Fibroblast of skin of right quadriceps (primary cell): ENCODE results near the gene SPINT2.
A peak's percentile ranks its signal among the peaks of the same experiment; 100 is the strongest.
"Not testable (repeated sequence)": the region's sequence is repeated elsewhere in the genome, so short reads cannot be mapped to it uniquely, and the experiment has no call there.

Experiments
- DNase-seq: peaks from one replicate; pipeline ENCODE4 v3.0.0-alpha.2; 2013

Gene SPINT2, protein sequence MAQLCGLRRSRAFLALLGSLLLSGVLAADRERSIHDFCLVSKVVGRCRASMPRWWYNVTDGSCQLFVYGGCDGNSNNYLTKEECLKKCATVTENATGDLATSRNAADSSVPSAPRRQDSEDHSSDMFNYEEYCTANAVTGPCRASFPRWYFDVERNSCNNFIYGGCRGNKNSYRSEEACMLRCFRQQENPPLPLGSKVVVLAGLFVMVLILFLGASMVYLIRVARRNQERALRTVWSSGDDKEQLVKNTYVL

DNA sequence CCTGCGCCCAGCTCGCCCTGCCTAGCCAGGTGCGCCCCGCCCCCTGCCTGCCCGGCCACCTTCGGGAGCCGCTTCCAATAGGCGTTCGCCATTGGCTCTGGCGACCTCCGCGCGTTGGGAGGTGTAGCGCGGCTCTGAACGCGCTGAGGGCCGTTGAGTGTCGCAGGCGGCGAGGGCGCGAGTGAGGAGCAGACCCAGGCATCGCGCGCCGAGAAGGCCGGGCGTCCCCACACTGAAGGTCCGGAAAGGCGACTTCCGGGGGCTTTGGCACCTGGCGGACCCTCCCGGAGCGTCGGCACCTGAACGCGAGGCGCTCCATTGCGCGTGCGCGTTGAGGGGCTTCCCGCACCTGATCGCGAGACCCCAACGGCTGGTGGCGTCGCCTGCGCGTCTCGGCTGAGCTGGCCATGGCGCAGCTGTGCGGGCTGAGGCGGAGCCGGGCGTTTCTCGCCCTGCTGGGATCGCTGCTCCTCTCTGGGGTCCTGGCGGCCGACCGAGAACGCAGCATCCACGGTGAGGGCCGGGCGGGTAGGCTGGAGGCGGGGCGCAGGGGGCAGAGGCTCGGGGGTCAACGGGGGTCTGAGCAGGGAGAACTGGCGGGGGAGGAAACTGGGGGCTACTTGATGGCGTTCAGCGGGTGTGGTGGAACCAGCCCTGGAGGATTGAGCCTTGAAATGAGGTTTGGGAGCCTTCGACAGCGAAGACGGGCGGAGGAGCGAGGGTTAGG, at the start of gene SPINT2:
TSS of gene SPINT2 (plus strand) at position 88 of the 727 bp plus-strand sequence. CDS start at position 408, 320 bp downstream.
- DNase-seq, result no peak

DNA sequence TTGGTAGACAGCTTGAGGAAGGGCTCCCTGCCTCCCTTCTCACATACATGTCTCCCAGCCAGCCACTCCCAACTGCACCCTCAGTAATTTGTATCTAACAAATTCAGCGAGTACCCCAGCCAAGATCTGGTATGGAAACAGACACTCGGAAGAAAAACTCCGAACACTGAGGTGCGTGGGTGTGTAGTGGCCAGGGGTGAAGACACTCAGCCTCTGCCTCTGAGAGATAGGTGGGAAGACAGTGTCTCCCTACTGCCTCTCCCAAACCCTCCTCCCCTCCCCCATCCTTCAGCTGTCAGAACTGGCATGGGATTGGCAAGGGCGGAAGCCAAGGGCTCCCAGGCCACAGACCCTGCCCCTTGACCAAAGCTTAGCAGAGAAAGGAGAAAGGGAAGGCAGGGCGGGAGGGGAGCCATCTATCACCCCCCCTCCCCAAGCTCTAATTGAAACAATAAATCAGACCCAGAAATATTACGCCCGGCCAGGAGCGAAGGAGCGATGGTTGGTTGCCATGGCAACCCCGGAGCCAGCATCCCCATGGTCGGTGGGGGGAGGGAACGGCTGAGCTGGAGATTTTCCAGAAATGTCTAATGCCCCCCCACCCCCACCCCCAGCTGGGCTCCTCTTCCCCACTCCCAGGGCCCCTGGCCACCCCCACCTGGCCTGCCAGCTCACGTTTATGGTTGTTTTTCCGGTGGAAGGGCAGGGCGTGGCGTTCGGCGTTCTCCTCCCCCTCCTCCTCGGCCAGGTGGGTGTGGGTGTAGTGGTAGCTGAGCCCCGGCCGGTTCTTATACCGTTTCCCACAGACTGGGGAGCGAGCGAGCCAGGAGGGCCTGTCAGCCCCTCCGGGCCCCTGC, 47.4 kb upstream of the SPINT2 start:
- no peak for DNase-seq

DNA sequence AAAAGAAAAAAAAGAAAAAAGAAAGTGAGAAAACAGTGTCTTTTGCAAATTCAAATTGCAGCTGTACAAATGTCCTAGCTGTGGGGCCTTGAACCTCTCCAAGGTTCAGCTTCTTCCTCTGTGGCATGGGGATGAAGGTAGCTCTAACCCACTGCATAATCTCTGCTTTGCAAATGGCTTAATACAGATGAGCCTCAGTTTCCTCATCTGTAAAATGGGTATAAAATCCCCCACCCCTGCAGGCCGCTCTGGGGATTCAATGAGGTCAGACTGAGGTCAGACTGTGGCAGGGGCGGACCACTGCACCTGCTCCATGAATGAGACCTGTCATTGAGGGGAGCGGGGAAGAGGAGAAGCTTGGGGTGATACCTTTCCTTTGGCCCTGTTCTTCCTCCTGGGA, 46.2 kb upstream of the SPINT2 start:
- DNase-seq, result no peak

DNA sequence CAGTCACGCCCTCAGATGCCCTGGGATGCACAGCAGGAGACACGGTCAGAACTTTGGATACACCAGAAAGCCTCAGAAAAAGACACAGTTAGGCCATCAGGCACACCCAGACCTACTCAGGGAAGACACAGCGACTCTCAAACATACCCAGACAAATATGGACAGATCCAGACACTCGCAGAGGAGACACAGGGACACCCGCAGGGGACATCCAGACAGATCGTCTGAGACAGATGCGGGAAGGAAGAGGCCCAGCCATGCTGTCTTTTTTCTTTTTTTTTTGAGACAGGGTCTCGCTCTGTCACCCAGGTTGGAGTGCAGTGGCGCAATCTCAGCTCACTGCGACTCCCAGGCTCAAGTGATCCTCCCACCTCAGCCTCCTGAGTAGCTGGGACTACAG, 45.2 kb upstream of the SPINT2 start:
- no peak for DNase-seq

DNA sequence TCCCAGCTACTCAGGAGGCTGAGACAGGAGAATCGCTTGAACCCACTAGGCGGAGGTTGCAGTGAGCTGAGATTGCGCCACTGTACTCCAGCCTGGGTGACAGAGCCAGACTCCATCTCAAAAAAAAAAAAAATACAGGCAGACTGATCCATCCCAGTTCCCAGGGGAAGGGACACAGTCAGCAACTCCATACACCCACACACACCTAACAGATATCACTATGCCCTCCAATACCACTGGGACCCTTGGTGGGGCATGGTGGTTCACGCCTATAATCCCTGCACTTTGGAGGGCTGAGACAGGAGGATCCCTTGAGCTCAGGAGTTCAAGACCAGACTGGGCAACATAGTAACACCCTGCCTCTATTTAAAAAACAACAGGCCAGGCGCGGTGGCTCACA, 43.0 kb upstream of the SPINT2 start:
- no peak for DNase-seq

DNA sequence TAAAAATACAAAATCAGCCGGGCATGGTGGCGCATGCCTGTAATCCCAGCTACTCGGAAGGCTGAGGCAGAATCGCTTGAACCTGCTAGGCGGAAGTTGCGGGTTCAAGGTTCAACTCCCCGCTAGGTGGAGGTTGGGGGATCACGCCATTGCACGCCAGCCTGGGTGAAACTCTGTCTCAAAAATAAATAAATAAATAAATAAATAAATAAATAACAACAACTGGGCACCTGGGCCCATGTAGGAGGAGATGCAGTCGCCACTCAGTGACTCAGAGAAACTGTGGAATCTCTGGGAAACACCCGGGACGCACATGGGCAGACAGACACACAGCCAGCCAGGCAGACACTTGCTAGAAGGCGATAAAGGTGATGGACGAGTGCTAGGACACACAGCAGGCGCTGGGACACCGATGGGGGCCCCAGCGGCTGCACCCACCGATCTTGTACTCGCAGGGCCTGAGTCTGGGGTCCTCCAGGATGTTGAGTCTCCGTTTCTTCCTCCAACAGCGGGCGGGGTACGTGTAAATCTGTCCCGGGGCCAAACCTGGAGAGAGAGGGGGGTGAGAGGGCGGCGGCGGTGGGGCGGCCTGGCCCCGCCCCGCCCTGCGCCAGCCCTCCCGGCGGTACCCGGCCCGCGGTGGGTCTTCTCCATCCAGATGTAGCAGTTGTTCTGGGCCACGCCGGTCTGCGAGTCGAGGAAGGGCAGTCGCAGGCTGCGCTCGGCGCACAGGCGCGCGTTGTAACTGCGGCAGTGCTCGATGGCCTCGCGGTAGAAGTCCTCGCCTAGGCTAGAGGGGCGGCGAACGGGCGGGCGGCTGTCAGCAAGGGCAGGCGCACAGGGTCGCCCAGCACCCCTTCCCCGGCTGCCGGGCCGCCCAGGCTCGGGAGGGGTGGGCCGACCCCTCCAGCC, 42.2 kb upstream of the SPINT2 start:
- DNase-seq, result no peak

DNA sequence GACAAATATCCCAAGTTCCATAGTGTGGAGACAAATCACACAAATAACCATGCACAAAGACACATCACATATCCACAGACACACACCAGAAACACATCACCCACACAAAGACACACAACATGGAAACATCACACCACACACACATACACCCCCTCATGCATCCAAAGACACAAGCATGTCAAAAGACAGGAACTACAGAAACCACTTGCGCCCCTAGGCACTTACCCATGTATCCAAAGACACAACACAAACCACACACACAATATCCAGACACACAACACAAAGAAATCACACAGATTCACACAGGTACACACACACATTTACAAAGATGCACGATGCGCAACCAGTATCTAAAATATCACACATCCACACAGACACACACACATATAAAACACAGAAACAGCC, 41.3 kb upstream of the SPINT2 start:
- no peak for DNase-seq

DNA sequence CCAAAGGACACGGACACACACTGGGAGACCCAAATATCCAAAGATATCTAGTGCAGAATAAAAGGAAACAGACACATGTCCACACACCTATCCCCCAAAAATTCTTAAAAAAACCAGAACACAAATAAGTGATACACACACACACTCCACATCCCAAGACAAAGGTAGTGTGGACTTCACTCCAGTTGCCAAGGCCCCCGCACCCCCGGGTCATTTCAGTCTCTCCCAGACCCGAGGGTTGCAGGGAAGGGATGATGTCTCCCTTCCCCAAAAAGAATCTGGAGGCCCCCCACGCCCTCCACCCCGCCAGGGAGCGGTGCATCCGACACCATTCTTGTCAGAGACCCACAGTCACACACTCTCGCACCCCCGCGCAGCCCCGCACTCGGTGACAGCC, 40.8 kb upstream of the SPINT2 start:
- DNase-seq, result no peak

DNA sequence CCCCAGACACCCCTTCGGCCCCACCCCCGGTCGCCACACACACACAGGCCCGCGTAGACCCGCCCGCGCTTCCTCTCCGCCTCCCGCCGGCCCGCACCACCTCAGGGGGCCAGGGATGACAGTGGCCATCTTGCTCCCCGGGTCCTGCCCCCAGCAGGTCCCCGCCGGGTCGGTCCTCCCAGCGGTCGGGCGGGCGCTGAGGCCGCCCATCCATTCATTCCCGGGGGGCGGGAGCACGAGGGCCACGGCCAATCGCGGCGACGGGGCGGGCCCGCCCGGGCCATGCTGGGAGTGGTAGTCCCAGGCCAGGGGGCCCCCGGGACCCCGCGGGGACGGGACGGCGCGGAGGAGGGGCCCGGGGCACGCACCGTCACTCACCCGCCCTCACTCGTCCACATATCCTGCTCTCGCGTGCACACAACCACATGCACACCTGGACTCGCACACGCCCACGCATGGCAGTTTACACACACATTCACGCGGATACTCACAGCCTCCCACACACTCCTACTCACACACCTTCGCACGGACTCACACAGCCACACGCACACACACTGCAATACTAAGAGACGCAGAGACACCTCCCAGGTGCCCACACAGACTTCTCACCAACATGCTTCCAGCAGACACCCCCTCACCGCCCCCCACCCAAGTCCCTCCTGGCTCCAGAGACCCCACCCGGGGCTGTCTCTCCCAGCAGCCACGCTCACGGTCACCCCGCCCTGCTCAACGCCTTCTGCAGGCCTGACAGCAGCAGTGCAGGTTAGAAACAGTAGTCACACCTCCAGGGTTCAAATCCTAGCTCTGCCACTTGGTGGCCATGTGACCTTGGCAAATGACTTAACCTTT, 40.1 kb upstream of the SPINT2 start, which contains the start of gene DPF1:
TSS of gene DPF1 (minus strand) at position 209 of the 849 bp plus-strand sequence. CDS start at position 129, 80 bp downstream.
- DNase-seq, result peak; percentile 71

DNA sequence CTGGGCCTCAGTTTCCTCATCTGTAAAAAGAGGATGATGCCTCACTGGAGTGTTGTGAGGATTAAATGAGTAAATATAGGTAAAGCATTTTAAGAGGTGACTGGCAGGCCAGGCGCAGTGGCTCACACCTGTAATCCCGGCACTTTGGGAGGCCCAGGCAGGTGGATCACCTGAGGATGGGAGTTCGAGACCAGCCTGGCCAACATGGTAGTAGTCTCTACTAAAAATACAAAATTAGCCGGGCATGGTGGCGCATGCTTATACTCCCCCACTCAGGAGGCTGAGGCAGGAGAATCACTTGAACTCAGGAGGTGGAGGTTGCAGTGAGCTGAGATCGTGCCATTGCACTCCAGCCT, 39.5 kb upstream of the SPINT2 start:
- not testable (repeated sequence) for DNase-seq

DNA sequence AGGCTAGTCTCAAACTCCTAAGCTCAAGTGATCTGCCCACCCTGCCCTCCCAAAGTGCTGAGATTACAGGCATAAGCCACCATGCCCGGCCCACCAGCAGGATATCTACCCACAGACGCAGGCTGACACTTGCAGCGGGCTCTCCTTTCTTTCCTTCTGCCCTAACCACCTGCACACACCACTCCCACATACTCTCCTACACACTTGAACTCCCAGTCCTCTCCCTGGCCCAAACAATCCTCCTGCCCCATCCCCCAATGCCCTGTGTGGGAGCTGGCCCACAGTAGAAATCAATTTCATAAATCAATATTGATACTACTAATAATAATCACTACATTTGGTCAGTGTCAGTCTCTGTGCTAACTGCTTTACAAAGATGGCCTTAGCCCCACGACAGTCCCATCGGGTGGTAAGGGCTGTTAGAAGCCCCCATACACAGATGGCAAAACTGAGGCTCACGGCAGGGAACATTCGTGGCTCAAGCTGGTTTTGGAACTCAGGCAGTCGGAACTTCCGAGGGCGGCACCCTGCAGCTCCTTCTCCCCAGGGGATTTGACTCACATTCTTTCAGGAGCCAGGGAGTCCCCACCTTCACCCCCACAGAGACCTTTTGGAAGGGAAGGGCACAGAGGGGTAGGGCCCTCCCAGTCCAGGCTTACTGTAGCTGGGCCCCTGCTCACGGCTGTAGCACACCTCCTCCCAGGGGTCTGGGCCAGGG, 36.9 kb upstream of the SPINT2 start:
- no peak for DNase-seq

DNA sequence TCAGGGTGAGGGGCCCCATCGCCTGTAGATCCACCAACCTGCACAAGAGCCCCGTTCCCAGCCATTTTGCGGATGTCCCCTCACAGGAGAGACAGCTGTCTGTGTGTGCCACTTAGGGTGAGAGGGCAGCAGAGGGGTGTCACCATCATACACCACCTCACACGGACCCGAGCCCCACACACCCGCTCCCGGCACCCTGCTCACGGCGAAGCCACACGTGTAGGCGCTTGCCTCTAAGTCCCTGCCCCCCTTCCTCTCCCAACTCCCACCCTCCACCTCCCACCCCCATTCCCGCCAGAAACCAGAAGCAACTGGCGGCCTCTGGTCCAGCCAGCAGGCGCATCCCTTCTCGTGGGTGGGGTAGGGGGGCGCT, 36.4 kb upstream of the SPINT2 start:
- no peak for DNase-seq

DNA sequence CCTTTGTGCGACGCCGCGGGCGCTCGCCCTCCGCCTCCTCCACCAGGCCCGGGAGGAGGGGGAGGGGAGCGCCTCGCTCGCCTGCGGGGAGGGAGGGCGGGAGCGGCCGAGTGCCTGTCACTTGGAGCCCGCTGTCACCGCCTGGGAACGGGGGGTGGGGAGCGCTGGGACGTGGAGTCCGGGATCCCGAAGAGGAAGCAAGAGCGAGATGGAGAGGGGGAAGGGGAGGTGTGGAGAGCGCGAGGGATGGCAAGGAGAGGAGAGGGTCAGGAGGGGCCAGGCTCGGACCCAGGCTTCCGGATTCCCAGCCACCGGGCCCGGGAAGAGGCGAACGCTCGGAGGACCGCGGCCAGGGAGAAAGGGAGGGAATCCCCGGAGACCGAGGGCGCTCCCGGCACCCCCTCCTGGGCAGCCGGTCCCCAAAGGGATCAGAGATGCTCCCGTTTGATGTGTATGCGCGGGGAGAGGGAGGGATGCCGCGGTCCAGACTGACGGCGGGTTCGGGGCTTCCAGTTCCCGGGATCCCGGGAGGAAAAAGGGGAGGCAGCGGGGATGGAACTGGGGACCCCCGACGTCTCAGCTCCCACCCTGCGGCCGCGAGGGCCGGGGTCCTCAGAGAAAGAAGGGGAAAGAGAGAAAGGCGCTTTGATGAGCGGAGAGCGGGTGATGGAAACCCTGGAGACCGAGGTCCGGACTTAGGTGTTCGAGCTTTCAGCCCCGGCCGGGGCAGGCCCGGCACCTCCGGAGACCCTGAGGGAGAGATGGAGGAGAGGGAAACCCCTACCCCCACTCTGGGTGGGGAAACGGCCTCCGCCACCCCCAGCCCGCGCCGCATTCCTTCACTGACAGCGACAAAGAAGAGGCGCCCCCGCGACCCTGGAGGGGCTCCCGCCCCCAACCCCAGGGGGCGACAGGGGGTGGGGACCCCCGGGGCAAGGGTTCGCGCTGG, 35.6 kb upstream of the SPINT2 start:
- no peak for DNase-seq

DNA sequence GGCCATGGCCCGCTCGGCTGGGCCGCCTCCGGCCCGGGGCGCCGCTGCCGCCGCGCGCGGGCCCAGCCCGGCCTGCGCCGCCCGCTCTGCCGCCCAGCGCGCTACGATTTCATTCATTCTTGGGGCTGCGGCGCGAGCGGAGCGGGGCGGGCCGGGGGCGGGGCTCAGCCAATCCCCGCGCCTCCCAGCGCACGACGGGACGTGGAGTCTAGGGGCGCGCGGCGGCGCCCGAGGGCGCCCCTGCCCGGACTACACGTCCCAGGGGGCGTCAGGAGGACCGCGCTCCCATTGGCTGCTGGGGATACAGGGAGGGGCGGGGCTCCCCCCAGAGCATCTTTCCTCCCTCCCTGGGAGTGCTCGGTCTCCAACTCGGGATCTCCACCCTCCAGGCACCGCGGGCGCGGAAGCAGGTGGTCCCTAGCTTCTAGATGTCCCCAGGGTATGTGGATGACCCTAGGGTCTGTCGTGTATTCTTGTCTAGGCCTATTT, 34.7 kb upstream of the SPINT2 start:
- peak; percentile 92 for DNase-seq

DNA sequence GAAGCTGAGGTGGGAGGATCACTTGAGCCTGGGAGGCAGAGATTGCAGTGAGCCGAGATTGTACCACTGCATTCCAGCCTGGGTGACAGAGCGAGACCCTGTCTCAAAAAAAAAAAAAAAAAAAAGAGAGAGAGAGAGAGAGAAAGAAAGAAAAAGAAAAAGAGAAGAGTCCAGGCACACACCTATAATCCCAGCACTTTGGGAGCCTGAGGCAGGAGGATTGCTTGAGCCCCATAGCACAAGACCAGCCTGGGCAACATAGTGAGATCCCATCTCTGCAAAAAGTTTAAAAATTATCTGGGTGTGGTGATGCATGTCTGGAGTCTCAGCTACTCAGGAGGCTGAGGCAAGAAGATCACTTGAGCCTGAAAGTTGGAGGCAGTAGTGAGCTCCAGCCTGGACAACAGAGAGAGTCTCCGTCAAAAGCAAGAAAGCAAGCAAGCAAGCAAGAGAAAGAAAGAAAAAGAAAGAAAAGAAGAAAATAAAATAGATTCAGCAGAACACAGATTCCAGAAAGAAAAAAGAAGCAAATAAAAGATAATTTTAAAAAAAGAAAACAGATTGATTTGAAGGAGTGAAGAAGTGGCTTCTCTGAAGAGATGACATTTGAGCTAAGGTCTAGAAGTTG, 33.8 kb upstream of the SPINT2 start:
- DNase-seq, result not testable (repeated sequence)

DNA sequence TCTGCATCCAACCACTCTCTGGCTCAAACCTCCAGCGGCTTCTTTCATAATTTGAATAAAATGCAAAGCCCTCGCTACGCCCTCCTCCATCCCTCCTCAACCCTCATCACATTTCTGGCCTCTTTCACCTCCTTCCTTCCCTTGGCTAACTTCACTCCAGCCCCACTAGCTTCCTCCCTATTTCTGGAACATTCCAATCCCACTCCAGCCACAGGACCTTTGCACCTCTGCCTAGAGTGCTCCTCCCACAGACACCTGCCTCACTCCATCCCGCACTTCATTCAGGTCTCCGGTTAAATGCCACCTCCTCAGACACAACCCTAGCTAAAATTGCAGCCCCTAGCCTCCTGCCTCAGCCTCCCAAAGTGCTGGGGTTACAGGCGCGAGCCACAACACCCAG, 32.5 kb upstream of the SPINT2 start:
- no peak for DNase-seq

DNA sequence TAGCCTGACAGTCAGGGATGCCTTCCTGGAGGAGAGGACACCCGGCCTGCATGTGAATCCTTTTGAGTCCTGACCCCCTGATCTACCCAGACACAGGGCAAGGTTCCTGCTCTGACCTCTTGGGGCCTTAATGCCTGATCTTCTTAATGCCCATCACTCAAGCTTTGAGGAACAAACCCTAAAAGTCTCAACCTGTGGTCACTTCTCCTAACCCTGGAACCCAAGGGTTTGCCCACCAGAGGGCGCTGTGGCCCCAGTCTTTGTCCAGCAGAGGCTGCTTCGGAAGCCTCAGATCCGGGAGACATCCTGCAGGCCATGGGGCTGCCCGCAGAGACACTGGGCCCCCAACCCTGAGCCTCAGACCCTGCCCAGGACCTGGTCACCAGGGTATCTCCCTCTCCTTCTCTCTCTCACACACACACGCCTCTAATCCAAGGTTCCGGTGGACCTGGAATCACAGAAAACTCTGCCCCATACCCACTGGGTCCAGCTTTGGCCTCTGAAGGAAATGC, 30.6 kb upstream of the SPINT2 start:
- peak; percentile 51 for DNase-seq

DNA sequence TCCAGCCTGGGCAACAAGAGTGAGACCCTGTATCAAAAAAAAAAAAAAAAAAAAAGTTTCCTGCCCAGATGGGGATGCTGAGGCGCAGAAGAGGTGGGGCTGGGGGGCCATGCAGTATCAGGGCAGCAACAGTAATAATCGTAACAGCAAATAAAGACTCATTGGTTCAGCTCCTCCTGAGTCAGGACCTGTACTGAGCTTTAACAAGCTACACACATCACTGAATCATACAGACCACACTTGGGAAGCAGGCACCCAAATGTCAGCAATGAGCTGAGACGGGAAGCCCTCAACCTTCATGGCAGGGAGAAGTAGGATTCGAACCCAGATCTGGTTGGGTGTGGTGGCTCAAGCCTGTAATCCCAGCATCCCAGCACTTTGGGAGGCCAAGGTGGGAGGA, 29.8 kb upstream of the SPINT2 start:
- no peak for DNase-seq

DNA sequence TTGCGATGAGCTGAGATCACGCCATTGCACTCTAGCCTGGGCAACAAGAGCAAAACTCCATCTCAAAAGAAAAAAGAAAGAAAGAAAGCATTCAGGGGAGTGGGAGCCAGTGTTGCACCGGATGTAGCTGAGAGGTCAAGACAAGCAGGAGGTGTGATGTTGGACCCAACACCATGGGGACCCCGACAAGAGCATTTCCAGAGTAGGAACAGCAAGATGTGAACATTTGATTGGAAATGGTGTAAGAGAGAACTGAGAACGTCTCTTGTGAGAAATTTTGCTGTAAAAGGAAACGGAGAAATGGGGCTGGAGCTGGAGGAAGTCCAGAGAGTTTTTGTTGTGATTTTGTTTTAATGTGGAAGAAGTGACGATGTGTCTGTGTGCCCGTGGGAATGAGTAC, 24.6 kb upstream of the SPINT2 start:
- no peak for DNase-seq
